Measurements from ENCODE around the gene RDH16.
"Not testable (repeated sequence)": the region's sequence is repeated elsewhere in the genome, so short reads cannot be mapped to it uniquely, and the experiment has no call there.

DNA sequence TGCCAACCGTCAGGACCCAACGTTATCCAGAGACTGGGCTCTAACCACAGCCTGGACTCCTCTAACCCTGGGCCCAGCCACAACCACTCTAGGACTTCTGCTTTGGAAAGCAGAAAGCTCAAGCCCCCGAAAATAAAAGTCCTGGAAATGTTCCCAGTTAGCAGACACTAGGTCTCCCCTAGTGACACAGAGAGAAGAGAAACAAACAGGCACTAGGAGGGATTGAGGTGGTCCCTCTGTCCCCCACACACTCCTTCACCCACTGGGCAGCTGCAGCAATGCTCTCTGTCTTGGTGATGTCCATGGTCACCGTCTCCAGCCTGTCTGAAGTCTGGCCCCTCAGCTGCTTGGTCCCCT is 16.5 kb downstream of the RDH16 start:
- TF ChIP-seq, protein P1, sequence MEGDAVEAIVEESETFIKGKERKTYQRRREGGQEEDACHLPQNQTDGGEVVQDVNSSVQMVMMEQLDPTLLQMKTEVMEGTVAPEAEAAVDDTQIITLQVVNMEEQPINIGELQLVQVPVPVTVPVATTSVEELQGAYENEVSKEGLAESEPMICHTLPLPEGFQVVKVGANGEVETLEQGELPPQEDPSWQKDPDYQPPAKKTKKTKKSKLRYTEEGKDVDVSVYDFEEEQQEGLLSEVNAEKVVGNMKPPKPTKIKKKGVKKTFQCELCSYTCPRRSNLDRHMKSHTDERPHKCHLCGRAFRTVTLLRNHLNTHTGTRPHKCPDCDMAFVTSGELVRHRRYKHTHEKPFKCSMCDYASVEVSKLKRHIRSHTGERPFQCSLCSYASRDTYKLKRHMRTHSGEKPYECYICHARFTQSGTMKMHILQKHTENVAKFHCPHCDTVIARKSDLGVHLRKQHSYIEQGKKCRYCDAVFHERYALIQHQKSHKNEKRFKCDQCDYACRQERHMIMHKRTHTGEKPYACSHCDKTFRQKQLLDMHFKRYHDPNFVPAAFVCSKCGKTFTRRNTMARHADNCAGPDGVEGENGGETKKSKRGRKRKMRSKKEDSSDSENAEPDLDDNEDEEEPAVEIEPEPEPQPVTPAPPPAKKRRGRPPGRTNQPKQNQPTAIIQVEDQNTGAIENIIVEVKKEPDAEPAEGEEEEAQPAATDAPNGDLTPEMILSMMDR (IDR thresholded peaks at IDR 0.05), result not testable (repeated sequence)
- TF ChIP-seq POLR2AphosphoS5 (IDR thresholded peaks at IDR 0.05; ENCODE audit: insufficient read depth in 1 of 2, low read depth in 1 of 2), result not testable (repeated sequence)
